Uterine smooth muscle cell (primary cell): Measurements from ENCODE around the gene NRIP3. TPM values are rescaled to one million over a fixed set of nuclear protein-coding genes. Genes with fewer than 3 reads are reported as not detected.

Experiments
- total RNA-seq: library from RNA; depleted of rRNA; stranded (reverse); fragments of >200 nt; gene quantifications from 2 replicates; pipeline ENCODE4 v1.2.3, GENCODE V29; 2014

NRIP3 gene
- 37.9 and 90.8 TPM in 2 replicates for total RNA-seq

DNA sequence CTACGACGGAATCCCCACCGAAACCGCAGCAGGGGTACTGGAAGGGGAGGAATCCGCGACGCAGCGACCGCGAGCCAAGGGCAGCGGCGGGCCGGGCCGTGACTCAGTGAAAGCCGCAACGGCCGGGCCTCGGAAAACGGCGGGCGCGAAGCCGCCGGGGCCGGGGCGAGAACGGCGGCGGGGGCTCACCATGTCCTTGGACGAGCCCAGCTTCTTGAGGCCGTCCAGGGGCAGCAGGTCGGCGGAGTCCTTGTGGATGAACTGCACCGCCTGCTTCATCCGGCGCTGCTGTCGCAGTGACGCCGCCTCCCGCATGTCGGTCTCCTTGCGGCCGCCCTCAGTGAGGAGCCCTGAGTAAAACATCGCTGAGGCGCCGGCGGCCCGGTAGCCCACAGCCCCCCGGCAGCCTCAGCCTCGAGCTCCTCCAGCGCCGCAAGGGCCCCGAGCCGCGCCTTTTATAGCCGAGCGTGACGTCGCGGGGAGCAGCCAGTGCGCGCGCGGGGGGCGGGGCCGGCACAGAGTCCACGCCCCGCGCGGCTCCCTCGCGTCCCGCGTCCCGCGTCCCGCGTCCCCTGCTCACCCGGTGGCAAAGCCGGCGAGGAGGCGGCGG, at the start of gene NRIP3:
TSS of gene NRIP3 (minus strand) at position 429 of the 610 bp plus-strand sequence. CDS start at position 363, 66 bp downstream.

DNA sequence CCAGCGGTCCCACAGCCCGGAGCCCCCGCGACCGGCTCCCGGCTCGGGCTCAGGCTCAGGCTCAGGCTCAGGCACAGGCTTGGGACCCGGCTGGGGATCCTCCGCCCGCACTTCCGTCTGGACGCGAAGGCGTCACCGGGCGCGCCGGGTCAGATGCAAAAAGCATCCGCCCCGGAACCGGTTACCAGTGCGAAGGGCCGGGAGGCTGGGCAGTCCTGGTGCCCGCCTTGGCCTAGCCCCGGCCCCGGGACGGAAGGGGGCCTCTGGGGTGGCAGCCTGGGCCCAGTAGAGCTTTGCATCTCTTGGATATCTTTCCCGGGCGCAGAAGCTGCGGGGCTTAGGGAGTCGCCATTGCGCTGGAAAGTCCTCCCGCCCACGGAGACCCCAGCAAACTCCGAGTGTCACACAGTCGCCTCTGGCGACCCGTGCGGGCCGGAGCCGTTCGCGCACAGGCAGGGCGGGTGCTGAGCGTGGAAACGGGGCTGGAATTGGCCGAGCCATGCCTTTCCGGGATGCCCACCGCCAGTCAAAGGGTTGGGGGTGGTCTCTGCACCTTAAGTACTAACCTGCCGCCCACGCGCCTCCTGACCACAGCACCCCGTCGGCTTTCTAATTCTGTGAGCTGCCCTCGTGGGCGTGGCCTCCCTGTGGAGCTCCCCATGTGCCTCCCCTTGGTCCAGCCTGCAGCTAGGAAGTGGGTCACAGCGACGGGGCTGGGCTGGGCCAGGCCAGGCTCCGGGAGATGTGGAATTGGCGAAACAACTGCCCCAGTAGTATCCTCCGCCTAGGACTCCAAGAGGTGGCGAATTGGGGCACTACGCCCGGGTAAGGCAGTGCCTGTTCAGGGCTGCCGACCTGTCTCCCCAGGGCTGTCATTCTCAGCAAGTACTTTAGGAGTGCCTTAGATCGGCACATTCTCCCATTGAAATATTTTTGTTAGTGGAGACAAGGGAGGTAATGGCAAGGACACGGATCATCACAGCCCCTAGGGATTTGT, 39.2 kb downstream of the NRIP3 start, which contains the start of gene TMEM9B:
TSS of gene TMEM9B (minus strand) at position 119 of the 997 bp plus-strand sequence. CDS start 129 bp downstream, outside the sequence.

DNA sequence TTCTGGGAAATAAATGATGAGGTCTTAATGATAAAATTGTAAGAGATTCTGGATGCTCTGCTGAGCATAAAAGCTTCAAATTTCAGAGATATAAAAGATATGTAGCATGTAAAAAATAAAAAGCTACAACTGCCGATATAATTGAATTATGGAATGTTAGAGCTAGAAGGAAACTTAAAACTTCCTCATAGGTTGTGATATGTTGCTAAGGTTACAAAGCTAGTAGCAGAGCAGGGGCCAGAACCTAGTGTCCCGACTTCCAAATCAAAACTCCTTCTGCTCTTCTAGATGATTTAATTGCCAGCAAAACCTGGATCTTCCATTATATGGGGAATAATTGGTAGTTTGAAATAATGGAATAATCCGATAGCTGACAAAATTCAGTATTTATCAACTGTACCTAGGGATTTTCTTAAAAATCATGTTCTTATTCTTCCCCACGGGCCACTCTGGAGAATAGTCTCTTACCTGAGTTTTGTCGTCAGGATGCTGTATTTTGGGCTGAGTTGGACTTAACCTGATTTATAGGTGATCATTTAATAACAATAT, 61.2 kb downstream of the NRIP3 start, which contains the start of gene ASCL3:
TSS of gene ASCL3 (minus strand) at position 499 of the 549 bp plus-strand sequence. CDS start 4,855 bp downstream, outside the sequence.

DNA sequence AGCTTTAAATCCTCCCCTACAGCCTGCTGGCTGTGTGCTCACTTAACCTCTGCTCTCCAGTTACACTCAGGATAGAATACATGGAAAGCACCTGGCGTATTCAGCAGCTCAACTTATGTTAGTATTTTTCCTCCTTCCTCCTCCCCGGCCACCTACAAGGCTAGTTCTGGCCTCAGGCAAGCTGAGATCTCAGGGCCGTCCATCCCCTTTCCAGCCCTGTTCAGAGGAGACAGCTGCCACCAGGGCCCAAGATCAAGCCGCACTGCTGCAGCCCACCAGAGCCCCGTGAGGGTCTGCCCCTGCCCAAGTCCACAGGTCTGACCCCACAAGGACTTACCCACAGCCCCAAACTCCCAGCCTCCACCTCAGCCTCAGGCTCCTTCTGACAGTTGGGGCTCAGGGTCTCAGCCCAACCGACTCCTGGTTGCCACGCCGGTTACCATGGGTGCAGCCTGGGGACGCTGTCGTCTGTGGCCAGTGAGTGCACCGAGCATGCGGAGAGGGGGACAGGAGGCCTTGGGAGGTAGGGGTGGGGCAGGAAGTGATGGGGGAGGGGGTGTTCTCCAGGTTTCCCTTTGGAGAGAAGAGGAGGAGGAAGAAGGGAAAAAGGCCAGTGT, 71.1 kb downstream of the NRIP3 start, which contains the start of gene C11orf16:
TSS of gene C11orf16 (minus strand) at position 384 of the 617 bp plus-strand sequence. CDS start 639 bp downstream, outside the sequence.

Other genes starting within 250 kb of the NRIP3 start
- 45.6 and 54.9 TPM in 2 replicates for gene AKIP1, start 92.8 kb downstream of the NRIP3 start, total RNA-seq
- not detected in 2 replicates for gene C11orf16, start 71.1 kb downstream of the NRIP3 start, total RNA-seq
- gene ASCL3, start 61.0 kb downstream of the NRIP3 start, total RNA-seq: not detected in 2 replicates
- gene TMEM9B, start 39.6 kb downstream of the NRIP3 start, total RNA-seq: 33.6 and 39.4 TPM in 2 replicates
- 3.1 and 3.4 TPM in 2 replicates for gene SCUBE2, start 87.6 kb upstream of the NRIP3 start, total RNA-seq